Stimulated activated CD8-positive, alpha-beta memory T cell treated with anti-CD3 and anti-CD28 coated beads, Interleukin-12 subunit alpha, Interleukin-12 subunit beta, amount 100 ng/mL, for 1 hour (primary cell): Measurements from ENCODE around the gene MT1HL1.
"Not testable (repeated sequence)": the region's sequence is repeated elsewhere in the genome, so short reads cannot be mapped to it uniquely, and the experiment has no call there.

ENCODE experiments used
- DNase-seq: peaks from one replicate; pipeline ENCODE4 v3.0.0-alpha.2; 2020; ENCODE audit warnings: low read depth

MT1HL1 gene

DNA sequence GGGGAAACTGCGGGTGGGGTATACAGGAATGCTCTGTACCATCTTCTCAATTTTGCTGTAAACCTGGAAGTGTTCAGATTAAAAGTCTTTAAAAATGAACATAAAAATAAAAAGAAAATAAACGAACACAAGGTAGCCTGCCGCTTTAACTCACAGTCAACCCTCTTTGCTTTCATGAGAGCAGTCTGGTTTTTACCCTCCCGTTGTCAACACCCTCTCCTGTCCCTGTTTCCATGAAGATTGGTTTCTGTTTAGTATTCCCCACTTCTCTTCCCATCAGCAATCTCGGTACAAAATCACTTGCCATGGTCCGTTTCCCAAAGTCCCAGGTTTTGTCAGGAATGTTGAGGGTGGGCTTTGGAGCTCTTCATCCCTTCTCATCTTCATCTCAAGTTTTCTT lies 28.8 kb downstream of the MT1HL1 start:
- no peak for DNase-seq

DNA sequence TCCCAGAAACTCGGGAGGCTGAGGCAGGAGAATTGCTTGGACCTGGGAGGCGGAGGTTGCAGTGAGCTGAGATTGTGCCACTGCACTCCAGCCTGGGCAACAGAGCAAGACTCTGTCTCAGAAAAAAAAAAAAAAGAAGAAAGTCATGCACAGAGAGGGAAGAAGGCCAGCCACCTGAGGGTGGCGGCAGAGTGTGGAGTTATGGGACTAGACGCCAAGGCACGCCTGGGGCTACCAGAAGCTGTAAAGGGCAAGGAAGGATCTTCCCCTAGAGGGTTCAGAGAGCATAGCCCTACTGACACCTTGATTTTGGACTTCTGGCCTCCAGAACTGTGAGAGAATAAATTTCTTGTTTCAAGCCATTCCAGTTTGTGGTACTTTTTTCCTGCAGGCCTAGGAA lies 30.2 kb downstream of the MT1HL1 start:
- not testable (repeated sequence) for DNase-seq

DNA sequence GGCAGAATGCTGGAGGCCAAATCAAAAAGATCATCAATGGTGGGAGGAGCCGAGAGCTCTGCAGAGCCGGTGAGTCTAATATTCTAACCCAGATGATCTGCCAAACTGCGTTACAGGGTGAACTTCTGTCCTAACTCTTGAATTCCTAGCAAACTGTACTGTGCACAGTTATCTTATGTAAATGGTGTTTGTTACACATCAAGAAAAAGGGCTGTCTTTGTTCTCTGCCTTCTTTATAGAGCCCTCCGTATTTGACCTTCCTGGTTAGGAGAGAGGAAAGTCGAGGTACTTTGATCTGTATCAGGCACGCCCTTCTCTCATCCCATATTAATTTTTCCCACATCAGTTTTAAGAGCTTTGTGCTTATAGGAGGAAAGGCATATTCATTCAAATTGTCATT lies 37.6 kb downstream of the MT1HL1 start:
- DNase-seq, result no peak

- DNase-seq, result no peak
These were observed 40.3 kb downstream of the MT1HL1 start for GRCh38 chr1:236963920-236964319.

GRCh38 chr1:236959112-236959511 lies 45.1 kb downstream of the MT1HL1 start:
- DNase-seq, result no peak

DNA sequence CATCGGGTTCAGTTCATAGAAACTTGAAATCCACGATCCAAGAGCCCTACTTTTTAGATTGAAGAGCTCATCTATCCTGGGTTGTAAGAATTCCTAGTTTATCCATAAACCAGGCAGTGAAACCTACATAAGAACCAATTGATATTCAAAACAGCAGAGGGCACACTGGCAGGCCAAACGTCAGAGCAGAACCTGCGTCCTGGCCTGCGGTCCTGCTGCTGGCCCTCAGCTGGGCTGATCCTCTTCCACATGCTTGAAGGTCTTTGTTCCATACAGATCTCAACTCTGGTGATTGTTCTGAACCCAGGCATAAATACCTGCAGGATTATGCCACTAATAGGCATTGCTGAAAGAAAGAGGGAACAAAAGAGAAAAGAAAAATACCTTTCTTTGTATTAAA lies 47.0 kb downstream of the MT1HL1 start:
- no peak for DNase-seq
